ENCODE data around the gene PLXDC1. TPM values are rescaled to one million over a fixed set of nuclear protein-coding genes. Genes with fewer than 3 reads are reported as not detected.
A peak's percentile ranks its signal among the peaks of the same experiment; 100 is the strongest.

PLXDC1 gene
- total RNA-seq, 6 donors from 2014 or later: 3.8 to 47.1 (median 10.5) TPM

GRCh38 chr17:39080421-39081078 lies 70.9 kb downstream of the PLXDC1 start:
- no peak for DNase-seq
- Histone ChIP-seq H3K9me3 (no peaks in the 10 kb centered on the region), H3K4me1 (peaks cover 0 to 11% (median 8%) of the 10 kb centered on the region in 4 donors), H3K27me3 (no peaks in the 10 kb centered on the region), H3K27ac (no peak overlapping the region), H3K4me3 (no peak overlapping the region), H3K36me3 (no peaks in the 10 kb centered on the region)
- TF ChIP-seq POLR2A (IDR thresholded peaks at IDR 0.05) (no peak), CTCF (IDR thresholded peaks at IDR 0.05) (no peak), EP300 (IDR thresholded peaks at IDR 0.05) (no peak), POLR2AphosphoS5 (IDR thresholded peaks at IDR 0.05) (no peak)
- ATAC-seq (ENCODE audit: low FRiP score in 2 of 2): peak in 1 of 2 donors; percentile 57
- 75 to 80% methylated on average over 4 to 6 of the region's 6 CpGs for WGBS, 2 donors

- ATAC-seq (ENCODE audit: low FRiP score in 2 of 2) (no peak), DNase-seq (no peak)
- Histone ChIP-seq H3K4me1 (peaks cover 0 to 11% (median 8%) of the 10 kb centered on the region in 4 donors), H3K36me3 (no peaks in the 10 kb centered on the region), H3K27me3 (no peaks in the 10 kb centered on the region), H3K4me3 (no peak overlapping the region), H3K27ac (no peak overlapping the region), H3K9me3 (no peaks in the 10 kb centered on the region)
- WGBS, 2 donors: 65 to 75% methylated on average over 1 of the region's 1 CpG
- TF ChIP-seq EP300 (IDR thresholded peaks at IDR 0.05) (no peak), POLR2A (IDR thresholded peaks at IDR 0.05) (no peak), POLR2AphosphoS5 (IDR thresholded peaks at IDR 0.05) (no peak), CTCF (IDR thresholded peaks at IDR 0.05) (no peak)
These were observed 71.6 kb downstream of the PLXDC1 start for GRCh38 chr17:39079836-39080235.

GRCh38 chr17:39077866-39078265 lies 73.6 kb downstream of the PLXDC1 start:
- TF ChIP-seq POLR2AphosphoS5 (IDR thresholded peaks at IDR 0.05) (no peak), CTCF (IDR thresholded peaks at IDR 0.05) (no peak), EP300 (IDR thresholded peaks at IDR 0.05) (no peak), POLR2A (IDR thresholded peaks at IDR 0.05) (no peak)
- ATAC-seq (ENCODE audit: low FRiP score in 2 of 2) (no peak), DNase-seq (no peak)
- no peaks in the 10 kb centered on the region for H3K9me3 ChIP-seq
- WGBS, 2 donors: 54 to 66% methylated on average over 4 to 5 of the region's 5 CpGs
- H3K4me3 ChIP-seq: no peak overlapping the region
- H3K27me3 ChIP-seq: no peaks in the 10 kb centered on the region
- H3K36me3 ChIP-seq: no peaks in the 10 kb centered on the region
- no peak overlapping the region for H3K27ac ChIP-seq
- H3K4me1 ChIP-seq: peaks cover 0 to 11% (median 7%) of the 10 kb centered on the region in 4 donors

GRCh38 chr17:39077252-39077651 lies 74.2 kb downstream of the PLXDC1 start:
- DNase-seq: no peak
- no peaks in the 10 kb centered on the region for H3K36me3 ChIP-seq
- no peak overlapping the region for H3K27ac ChIP-seq
- no peak for TF ChIP-seq CTCF (IDR thresholded peaks at IDR 0.05)
- no peak for TF ChIP-seq POLR2A (IDR thresholded peaks at IDR 0.05)
- no peak for TF ChIP-seq POLR2AphosphoS5 (IDR thresholded peaks at IDR 0.05)
- no peak for TF ChIP-seq EP300 (IDR thresholded peaks at IDR 0.05)
- no peaks in the 10 kb centered on the region for H3K27me3 ChIP-seq
- 94 to 100% methylated on average over 4 of the region's 4 CpGs for WGBS, 2 donors
- no peaks in the 10 kb centered on the region for H3K9me3 ChIP-seq
- no peak overlapping the region for H3K4me3 ChIP-seq
- peaks cover 0 to 11% (median 5%) of the 10 kb centered on the region in 4 donors for H3K4me1 ChIP-seq
- no peak for ATAC-seq (ENCODE audit: low FRiP score in 2 of 2)

GRCh38 chr17:39074676-39075075 lies 76.8 kb downstream of the PLXDC1 start:
- no peak for DNase-seq
- H3K9me3 ChIP-seq: no peaks in the 10 kb centered on the region
- 82 to 97% methylated on average over 2 of the region's 2 CpGs for WGBS, 2 donors
- ATAC-seq (ENCODE audit: low FRiP score in 2 of 2): no peak
- H3K27me3 ChIP-seq: no peaks in the 10 kb centered on the region
- no peaks in the 10 kb centered on the region for H3K36me3 ChIP-seq
- H3K4me3 ChIP-seq: no peak overlapping the region
- no peaks in the 10 kb centered on the region for H3K4me1 ChIP-seq
- H3K27ac ChIP-seq: no peak overlapping the region
- TF ChIP-seq CTCF (IDR thresholded peaks at IDR 0.05): no peak
- no peak for TF ChIP-seq EP300 (IDR thresholded peaks at IDR 0.05)
- no peak for TF ChIP-seq POLR2A (IDR thresholded peaks at IDR 0.05)
- no peak for TF ChIP-seq POLR2AphosphoS5 (IDR thresholded peaks at IDR 0.05)
